Fibroblast of skin of abdomen (primary cell): ENCODE data around the gene C1QTNF12.

Experiments used
- DNase-seq: peaks from one replicate; pipeline ENCODE4 v3.0.0-alpha.2; 2013

C1QTNF12 gene

GRCh38 chr1:1239614-1240347 is 6.7 kb downstream of the C1QTNF12 start:
- no peak for DNase-seq

DNA sequence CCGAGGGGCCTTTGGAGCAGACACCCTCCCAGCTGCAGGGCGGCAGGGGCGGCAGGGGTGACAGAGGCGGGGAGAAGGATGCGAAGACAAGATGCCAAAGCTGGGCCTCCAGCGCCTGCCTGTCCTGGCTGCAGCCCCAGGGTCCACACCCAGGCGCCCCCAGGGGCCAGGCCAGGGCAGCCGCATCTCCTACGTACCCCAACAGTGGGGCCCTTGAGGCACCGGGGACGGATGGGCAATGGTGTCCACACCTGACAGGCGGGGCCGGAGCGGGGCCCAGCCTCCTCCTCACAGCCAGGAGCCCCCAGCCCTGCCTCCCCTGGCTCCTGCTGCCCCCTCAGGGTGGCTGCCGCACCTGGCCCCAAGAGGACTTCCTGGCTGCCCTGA is 7.3 kb downstream of the C1QTNF12 start:
- no peak for DNase-seq

GRCh38 chr1:1238702-1239178 is 7.8 kb downstream of the C1QTNF12 start:
- no peak for DNase-seq

DNA sequence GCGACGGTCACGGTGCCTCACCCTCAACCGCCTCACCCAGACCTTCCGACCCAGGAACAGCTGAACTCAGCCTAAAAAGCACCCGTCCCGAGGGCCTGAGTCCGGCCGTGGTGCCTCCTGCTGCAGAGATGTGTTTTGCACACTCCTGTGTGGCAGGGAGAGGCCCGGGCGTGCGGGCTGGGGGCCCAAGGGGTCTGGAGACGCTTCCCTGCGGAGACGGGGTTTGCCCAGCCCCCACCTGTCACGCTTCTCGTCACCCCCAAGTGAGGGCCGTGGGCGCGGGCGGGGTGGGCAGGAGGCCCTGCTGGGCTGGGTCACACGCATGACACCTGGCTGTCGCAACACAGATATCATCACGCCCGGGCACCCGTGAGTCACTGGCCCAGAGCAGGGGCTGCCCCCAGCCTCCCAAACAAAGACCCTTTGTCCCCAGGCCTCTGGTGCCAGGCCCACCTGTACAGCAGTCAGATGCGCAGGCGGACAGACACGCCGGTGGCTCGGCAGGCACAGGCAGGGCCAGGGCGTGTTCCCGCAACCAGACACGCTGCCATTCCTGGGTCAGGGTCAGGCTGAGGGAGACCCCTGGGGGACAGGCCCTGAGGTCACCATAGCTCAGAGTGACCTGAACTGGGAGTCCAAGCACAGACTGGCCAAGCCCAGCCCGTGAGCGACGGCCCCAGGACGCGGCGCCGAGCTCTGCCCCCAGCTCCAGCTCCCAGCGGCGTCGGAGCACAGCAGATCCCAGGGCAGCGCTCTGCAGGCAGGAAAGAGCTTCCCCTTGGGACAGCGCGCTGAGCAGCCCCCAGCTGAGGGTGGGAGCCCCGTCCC is 8.4 kb downstream of the C1QTNF12 start:
- no peak for DNase-seq

DNA sequence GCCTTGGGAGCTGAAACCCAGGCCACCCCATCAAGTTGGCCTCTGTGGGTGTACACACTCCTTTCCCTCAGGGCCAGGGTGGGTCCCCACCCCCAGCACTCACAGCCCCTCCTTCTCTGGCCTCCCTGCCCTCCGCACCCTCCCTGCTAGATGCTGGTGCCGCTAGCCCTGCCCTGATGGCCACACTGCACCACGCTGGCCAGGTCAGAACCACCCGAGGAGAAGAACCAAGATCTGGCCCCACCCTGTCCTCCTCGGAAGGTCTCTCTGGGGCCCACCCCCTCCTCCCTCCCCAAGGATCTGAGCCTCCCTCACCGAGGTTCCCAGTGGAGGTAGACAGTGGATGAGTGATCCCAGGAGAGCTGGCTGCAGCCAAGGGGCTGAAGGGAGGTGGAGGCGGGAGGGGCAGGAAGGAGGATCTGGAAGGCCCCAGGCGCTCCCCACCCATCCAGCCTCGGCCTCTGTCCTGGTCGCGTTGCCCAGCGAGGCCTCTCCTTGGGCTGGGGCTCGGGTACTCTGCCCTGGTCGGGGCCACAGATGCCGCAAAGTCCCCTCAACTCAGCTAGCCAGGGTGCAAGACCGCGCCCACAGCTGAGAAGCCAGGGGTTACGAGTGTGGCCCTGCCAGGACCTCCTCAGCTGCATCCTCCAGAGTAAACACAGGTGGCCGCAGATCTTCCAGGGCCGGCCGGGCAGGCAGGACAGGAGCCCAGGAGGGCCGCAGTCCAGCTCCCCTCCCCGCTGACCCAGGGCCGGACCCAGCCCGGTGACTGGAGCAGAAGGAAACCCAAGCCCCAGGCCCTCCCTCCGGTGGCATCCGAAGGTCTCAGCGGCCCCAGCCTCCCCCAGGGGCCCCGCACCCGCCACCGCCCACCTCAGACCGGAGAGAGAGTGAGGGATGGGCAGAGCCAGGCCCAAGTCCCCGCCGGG is 9.3 kb downstream of the C1QTNF12 start:
- no peak for DNase-seq

GRCh38 chr1:1236176-1236763 is 10.3 kb downstream of the C1QTNF12 start:
- no peak for DNase-seq

- DNase-seq: no peak
Observed at GRCh38 chr1:1235016-1235744, 11.3 kb downstream of the C1QTNF12 start.

DNA sequence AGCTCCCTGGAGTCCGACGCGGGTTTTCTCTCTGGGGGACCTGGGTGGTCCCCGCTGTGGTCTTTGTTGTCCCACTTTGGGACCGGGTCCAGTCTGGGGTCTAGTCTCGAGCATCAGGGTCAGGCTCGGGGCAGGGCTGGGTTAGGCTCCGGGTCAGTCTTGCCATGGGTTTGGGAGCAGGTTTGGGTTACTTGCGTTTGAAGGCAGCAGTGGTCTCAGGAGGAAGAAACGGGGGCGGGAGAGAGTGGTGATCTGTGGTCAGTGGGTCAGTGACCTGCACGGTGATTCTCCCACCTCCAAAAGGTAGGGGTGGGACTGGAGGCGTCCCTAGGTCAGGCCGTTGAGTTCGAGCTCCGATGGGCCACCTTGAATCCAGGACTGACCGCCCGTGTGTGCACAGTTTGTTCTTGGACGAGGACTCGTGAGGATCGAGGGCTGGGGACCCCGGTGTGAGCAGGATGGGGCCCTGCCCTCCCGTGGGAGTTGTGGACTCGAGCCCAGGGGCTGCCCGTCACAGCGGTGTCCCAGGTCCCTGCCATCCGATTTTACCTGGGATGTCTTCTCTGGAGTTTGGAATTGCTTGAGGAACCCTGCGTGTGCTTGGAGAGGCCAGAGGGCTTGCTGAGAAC is 12.2 kb downstream of the C1QTNF12 start:
- no peak for DNase-seq

DNA sequence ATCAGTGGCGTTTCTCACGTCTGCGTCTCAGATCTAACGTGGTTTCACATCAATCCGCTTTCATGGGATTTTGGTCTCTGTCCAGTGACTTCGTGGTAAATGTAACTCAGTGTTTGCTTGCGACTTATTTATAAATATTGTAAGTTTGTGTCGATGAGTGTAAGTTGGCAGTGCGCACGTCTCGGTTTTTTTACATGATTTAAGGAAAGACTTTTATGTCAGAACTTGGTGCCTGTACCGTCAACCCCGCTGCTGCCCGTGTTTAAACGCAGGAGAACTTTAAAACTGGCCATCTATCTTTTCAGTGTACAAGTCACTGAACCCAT is 13.0 kb downstream of the C1QTNF12 start:
- no peak for DNase-seq

DNA sequence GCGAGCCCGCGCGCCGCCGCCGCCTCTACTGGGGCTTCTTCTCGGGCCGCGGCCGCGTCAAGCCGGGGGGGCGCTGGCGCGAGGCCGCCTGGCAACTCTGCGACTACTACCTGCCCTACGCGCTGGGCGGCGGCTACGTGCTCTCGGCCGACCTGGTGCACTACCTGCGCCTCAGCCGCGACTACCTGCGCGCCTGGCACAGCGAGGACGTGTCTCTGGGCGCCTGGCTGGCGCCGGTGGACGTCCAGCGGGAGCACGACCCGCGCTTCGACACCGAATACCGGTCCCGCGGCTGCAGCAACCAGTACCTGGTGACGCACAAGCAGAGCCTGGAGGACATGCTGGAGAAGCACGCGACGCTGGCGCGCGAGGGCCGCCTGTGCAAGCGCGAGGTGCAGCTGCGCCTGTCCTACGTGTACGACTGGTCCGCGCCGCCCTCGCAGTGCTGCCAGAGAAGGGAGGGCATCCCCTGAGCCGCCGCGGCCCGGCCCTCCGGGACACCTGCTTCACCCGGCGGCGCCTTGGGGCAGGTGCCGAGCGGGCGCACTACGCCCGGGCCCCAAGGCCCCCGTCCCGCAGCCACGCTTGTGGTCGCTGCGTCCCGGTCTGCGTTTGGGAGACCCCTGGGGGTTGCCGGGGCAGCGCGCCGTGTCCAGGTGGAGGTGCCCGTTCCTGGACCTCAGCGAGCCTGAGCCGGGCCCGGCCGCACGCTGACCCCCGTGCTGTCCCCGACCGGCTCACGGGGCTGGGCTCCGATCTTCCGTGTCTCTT is 13.5 kb downstream of the C1QTNF12 start:
- no peak for DNase-seq

GRCh38 chr1:1232208-1232795 is 14.2 kb downstream of the C1QTNF12 start, which contains the start of gene B3GALT6:
B3GALT6 (plus strand) TSS chr1:1232237; CDS start chr1:1232279, 42 bp downstream.
- DNase-seq: no peak

GRCh38 chr1:1231400-1232207 is 14.9 kb downstream of the C1QTNF12 start, which contains the start of gene SDF4:
SDF4 (minus strand) TSS chr1:1232001; CDS start chr1:1228772, 3,229 bp downstream.
- peak; percentile 98 for DNase-seq

GRCh38 chr1:1230656-1231399 is 15.7 kb downstream of the C1QTNF12 start:
- peak; percentile 59 for DNase-seq

DNA sequence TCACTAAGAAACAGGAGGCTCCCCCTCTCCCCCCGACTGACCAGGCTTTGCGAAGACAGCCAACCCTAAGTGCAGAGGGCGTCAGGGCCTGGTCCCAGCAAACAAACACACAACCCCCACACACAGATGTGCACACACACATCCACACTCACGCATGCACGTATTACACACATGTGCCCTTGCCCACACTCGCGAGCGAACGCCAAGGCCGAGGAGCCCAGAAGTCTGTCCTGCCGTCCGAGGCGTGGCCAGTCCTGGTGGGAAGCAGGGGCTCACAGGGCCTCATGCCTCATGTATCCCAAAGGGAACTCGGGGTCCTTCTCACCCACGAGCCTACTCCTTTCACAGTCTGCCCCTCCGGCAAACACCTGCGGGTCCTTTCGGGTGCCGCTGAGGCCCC is 16.8 kb downstream of the C1QTNF12 start:
- no peak for DNase-seq

DNA sequence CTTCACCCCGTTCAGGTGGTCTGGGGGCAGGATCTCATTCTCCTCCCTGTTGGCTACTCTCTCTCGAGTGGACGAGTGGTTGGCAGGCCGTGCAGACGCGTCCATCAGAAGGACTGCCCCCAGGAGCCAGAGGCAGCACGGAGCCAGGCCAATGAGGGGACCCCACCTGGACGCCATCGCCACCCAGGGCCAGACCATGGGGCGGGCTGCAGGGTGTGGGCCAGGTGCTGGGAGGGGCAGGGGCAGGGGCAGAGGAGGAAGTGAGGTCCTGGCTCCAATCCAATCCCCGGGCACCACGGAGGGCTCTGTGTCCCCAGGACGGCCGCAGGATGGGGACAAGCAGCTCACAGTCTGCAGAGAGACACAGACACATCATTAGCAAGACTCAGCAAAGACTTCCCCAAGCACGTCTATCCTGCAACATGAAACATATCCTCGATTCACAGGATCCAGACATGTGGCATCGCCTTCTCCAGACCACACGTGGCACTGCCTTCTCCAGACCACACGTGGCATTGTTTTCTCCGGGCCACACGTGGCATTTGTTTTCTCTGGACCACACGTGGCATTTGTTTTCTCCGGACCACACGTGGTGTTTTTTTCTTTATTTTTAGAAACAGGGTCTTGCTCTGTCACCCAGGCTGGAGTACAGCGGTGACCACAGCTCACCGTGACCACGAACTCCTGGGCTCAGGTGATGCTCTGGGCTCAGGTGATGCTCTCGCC is 17.8 kb downstream of the C1QTNF12 start:
- no peak for DNase-seq

DNA sequence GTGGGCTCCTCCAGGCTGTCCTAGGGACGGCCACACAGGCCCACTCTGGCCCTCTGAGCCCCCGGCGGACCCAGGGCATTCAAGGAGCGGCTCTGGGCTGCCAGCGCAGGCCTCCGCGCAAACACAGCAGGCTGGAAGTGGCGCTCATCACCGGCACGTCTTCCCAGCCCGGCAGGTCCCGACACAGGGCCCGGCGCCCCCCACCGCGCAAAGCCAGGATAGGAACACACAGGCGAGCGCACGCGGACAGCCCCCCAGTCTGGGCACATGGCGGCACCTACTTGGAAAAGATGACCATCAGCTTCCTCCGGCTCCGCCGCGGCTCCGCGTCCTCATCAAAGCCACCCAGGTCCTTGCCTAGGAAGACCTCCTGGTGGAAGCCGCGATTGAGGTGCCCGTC is 18.3 kb downstream of the C1QTNF12 start:
- DNase-seq: no peak

GRCh38 chr1:1227386-1227785 is 19.1 kb downstream of the C1QTNF12 start:
- no peak for DNase-seq
